Measurements from ENCODE around the gene GLP2R.

- TF ChIP-seq CTCF (IDR thresholded peaks at IDR 0.05) (no peak), POLR2A (IDR thresholded peaks at IDR 0.05) (no peak)
Observed at GRCh38 chr17:9790889-9791876, 34.5 kb upstream of the GLP2R start, which contains the start of gene DHRS7C.
